Measurements from ENCODE around the gene AKR7A2. TPM values are rescaled to one million over a fixed set of nuclear protein-coding genes. Genes with fewer than 3 reads are reported as not detected.

Gene AKR7A2
- polyA plus RNA-seq, 3 donors, result 66.5 to 97.1 (median 94.6) TPM

DNA sequence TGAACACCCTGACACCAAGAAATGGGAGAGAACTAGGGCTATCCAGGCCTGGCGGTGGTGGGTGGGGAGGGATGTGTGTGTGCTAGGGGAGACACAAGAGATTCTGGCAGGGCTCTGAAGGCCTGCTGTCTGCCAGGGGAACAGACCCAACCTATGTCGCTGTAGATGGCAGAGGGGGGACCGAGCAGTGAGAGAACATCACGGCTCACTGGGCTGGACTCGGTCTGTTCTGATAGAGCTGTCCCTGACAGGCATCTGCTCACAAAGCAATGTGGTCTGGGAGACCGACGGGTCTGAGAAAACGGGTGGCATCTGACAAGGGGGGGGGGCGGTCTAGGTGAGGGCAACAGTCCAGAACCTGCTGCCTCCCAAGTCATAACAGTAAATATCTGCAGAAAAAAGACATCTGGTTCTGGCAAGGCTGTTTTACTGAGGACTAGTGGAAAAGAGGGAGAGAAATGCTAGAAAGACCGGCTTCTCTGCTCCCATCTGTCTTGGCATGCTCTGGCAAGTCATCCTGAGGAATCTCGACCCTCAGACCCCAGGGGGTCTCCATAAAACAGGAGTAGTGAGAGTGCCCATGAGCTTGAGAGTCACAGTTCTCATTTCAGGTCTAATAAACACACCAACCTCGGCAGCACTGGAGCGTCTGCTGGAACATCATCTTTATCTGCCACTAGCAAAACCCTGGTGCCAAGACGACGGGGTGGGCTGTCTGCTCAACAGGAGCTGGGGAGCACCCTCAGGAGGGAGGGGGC, 36.7 kb upstream of the AKR7A2 start:
- DNase-seq (ENCODE audit: extremely low read depth in 1 of 11, low read depth in 9 of 11, low spot score in 4 of 11), result no peak

DNA sequence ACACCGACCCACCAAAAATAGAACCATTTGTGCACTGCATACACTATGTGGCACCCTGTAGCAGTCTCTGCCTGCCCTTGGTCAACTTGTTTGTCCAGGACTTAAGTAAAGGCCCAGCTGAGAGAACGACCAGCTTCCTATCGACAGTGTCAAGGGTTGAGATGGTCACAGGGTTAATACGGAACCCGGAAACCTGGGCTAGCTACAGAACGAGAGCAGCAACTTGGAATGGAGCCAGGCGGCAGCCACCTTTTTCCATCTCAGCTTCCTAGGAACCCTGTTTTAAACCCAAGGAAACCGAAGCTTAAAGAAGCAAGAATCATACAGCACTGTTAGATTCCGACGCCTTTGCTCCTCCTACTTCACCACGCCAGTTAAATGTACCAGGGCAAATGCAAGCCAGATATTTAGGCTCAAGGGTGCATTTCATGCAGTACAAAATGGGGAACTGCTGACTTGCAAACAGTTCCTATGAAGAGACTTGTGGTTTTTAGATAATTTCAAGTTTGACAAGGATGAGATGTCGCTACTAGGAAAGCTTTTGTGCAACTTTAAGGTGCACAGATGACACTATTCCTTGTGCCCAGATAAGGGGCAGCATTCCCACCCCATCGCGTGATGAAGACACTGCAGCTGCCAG, 35.7 kb upstream of the AKR7A2 start:
- DNase-seq (ENCODE audit: extremely low read depth in 1 of 11, low read depth in 9 of 11, low spot score in 4 of 11), result no peak

DNA sequence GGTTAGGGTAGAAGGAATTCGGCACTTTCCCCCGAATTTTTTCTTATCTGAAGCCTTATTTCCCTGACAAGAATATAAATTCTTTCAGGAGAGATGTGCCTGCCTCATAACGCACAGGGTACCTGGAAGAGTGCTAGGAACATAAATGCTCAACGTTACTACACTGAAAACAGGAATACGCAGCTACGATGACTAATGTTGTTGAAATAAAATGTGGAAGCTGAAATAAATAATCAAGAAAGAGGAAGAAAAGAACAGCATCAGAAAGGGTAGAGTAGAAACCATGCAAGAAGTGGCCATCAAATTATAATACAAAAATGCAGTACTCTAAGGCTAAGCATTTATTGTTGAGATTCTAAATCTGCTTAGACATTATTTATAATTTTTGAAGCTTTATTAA, 34.1 kb upstream of the AKR7A2 start:
- no peak for DNase-seq (ENCODE audit: extremely low read depth in 1 of 11, low read depth in 9 of 11, low spot score in 4 of 11)

DNA sequence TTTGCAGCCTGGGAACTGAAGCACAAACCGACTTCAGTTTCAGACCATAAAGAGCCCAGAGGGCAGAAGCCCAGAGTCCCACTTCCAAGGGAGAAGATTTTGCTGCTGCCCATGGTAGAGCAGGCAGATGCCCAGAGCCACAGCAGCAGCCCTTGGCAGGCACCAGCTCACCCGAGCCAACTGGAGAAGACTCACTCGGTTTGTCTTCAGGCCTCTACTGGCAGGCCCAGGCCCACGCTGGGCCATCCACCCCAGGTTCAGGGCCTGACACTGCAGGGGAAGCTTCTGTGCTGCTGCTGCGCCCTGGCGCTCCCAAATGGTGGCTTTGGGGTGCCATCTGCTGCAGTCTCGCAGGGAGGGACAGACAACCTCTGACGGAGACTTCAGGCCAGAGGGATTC, 33.4 kb upstream of the AKR7A2 start:
- no peak for DNase-seq (ENCODE audit: extremely low read depth in 1 of 11, low read depth in 9 of 11, low spot score in 4 of 11)

DNA sequence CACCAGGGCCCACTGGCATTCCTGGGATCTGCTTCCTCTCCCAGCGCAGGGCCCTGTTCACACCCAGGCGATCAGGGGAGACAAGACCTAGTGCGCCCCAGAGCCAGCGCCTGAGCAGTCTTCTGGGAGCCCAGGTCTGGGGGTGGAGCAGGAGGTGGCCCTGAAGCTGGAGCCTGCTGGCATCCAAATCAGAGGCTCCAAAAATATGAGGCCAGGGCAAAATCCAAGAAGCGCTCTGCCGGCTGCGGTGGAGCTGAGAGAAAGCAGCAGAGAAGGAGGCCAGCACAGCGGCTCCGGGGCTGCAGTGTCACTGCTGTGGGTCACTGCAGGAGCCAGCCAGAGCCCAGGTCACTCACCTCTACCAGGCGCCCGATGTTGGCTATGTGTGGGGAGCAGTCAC, 32.9 kb upstream of the AKR7A2 start:
- no peak for DNase-seq (ENCODE audit: extremely low read depth in 1 of 11, low read depth in 9 of 11, low spot score in 4 of 11)

DNA sequence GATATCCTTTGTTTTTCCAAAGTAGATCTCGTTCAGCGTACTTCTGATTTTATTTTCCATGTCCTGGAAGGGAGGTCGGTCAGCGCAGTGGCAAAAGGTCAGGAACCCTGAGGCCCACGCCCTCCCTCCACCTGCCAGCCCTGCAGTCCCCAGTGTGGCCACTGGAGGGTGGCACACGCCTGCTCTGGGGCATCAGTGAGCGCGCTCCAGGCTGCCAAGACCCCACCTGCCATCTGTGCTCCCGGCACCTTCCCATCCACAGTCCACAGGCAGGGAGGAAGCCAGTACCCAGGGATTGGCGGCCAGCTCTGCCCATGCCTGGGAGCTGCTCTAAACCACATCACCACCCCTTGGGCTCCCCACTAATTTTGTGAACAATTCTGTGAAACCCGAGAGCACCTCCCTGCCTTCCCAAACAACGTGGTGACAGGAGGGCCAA, 32.4 kb upstream of the AKR7A2 start:
- no peak for DNase-seq (ENCODE audit: extremely low read depth in 1 of 11, low read depth in 9 of 11, low spot score in 4 of 11)

DNA sequence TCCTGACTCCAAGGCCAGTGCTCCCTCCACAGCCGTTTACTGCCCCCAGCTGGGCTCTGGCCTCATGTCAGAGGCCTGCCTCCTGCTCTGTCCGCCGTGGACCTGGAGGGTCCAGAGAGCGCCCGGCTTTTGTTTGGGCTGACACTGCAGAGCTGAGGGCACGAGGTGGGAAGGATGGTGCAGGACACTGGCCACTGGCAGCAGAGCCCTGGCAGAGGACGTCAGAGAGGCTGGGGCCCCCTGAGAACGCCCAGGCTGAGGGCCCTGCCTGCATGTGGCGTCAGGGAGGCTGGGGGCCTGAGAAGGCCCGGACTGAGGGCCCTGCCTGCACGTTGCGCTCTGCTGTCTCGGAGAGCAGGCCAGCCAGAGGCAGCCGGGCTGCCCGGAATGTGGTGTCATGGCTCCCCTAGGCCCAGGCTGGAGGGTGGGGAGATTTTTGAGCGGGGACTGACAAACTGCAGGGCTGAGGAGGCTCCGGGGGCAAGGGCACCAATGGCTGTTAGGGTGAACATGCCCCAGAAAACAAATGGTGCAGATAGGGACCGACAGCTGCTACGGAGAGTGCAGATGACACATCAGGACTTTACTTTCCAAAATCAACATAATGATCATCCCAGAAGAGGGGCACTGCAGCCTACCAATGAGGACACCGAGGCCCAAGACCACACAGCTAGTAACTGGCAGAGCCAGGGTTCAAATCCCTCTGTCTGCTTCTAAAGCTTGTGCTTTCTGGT, 31.8 kb upstream of the AKR7A2 start:
- DNase-seq (ENCODE audit: extremely low read depth in 1 of 11, low read depth in 9 of 11, low spot score in 4 of 11), result no peak

DNA sequence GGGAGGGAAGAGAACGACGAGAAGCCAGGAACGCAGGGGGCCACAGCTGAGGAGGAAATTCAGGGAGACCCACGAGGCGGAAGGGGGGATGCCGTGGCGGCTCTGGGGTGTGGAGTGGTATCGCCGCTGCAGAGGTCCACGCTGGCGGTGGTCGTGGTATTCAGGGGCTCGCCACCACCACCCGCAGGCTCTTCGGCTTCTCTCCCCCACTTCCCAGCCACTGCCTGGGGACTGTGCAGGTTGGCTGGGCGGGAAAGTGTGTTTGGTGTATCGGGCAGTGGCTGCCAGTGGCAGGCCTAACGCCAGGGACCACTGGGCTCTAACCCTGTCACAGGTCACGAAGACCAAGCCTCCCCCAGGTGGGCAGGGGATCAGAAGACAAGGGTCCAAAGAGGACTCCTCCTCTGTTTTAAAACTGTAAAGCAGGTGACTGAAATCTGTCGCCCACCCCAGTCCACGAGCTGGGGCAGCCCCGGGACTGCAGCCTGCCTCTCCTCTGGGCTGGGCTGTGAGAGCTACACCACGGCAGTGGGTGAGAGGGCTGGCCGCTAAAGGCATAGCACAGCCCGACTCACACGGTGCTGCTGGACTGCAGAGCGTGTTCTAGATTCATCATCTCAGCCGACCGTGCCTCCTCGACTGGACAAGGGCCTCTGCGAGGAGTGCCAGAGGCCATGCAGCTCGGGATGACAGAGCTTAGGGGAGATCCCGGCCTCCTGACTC, 31.1 kb upstream of the AKR7A2 start:
- no peak for DNase-seq (ENCODE audit: extremely low read depth in 1 of 11, low read depth in 9 of 11, low spot score in 4 of 11)

DNA sequence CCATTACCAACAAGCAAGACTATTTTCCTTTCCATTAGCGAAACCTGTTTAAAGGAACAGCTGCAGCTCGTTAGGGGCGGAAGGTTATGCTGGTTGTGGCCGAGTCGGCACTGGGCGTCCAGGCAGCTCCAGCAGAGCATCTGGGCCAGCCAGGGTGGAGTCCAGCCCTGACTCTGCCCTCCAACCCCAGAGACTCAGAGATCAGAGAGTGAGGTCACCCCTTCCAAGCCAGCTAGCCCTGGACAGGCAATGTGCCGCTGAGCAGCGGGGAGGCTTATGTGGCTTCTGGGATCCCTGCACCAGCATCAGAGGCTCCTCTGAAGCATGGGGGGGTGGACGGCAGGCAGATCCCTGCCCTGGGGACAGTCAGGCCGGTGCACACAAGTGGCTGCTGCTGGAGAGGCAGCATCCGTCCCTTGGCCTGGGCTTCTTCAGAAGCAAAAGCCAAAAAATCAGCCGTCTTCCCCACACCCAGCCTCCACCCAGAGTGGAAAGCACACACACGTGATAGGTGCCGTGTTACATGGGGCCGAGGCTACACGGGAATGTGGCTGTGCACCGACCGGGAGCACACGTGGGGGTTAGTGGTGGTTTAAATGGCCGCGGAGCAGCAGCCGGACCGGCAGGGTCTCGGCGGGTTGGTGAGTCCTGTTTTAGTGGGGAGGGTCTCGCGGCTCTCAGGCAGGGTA, 30.3 kb upstream of the AKR7A2 start:
- no peak for DNase-seq (ENCODE audit: extremely low read depth in 1 of 11, low read depth in 9 of 11, low spot score in 4 of 11)

DNA sequence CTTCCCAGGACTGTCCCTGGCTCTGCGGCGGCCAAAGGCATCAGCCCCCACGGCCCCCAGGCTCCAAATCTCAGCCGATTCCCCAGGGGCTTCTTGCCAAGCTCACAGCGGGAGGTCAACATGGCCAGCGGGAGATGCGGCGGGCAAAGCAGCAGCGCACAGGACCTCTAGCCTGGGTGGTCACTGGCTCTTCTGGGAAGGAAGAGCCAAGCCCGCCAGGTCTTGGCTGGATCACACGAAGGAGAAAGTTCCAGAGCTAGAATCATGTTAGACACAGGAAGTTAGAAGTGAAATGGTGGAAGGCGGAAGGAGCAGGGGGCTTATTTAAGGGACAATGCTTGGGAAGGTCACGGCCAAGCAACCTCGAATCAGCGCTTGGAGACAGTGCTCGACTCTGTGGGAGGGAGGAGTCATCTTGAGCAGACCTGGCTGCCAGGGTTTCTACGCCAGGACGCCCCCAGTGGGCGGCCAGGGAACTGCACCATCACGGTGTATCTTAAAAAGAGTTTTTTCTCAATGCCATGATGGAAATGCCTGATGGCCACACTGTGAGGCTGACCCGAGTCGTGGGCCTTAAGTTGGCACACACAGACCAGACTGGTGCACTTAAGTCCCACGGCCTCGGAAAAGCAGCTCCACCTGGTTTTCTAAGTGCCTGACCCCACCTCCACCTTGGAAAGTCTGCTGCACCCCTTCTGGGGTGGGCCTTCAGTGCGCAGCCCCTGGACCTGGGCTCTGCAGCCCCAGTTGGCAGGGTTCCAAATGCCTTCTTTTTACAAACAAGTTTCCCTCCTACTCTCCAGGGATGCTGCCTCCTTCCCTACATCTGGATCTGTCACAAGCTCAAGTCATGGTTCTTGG, 29.5 kb upstream of the AKR7A2 start:
- peak in 8 of 11 donors; percentile 26 to 56 (median 45) for DNase-seq (ENCODE audit: extremely low read depth in 1 of 11, low read depth in 9 of 11, low spot score in 4 of 11)

DNA sequence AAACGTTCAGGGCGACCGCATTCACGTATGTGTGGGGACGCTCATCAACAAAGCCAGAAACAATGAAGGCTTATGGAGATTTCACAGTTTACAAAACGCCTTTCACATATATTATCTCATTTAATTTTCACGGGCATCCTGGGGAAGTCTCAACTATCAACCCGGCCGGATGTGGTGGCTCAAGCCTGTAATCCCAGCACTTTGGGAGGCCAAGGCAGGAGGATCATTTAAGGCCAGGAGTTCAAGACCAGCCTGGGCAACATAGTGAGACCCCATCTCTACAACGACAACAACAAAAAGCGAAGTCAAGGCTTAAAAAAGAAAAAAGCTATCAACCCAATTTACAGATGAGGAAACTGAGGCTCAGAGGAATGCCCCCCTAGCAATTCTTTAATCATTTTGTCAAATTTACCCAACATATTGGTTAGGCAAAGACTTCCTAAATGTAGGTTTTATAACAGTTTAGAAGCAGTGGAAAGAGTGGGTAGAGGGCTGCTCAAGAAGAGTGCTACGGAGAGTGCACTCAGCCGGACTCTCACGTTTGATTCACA, 28.5 kb upstream of the AKR7A2 start:
- DNase-seq (ENCODE audit: extremely low read depth in 1 of 11, low read depth in 9 of 11, low spot score in 4 of 11), result no peak

DNA sequence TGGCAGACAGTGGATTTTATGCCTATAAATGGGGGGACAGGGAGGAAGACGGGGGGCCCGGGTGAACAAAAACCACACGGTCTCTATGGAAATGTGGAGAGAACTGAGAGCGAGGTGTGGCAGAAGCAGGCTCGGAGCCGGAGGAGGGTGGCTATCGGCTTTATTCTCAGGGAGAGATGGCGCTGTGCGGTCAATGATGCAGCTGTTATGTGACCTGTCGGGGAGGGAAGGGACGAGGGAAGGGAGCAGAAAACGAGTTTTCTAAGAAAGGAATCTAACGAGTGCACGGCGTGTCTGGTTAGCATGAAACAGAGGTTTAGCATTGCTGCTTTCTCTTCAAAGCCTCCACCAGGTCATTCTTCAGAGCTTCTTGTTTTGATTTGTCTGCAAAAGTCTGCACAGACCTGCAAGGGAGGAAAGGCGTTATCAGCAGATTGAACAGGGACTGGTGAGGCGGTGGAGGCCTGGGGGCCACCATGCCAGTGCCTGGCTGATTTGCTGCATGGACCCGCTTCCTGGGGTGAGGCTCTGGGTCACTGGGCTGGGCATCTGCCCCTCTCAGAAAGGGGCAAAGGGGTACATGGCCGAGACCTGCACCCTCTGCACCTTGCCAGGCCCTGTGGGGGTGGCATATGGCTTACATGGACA, 27.4 kb upstream of the AKR7A2 start:
- no peak for DNase-seq (ENCODE audit: extremely low read depth in 1 of 11, low read depth in 9 of 11, low spot score in 4 of 11)

DNA sequence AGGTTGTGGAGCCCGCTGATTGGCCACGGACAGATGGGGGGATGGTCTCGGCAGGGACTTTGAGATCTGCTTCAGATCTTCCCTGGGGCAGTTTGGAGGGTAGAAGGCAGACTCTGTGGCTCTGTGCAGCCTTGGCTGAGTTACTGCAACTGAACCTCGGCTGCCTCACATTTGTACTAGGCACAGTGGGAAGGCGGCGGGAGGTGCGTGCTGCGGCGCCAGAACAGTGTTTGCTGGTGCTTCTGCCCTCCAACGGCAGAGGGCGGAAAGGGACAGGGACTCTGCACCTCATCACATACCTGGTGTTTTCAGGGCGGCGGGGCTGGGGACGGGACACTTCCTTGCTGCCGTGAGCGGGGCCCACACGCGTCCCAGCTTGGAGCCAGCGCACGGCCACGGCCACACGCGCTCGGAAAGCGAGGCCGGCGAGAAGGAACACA, 26.4 kb upstream of the AKR7A2 start:
- DNase-seq (ENCODE audit: extremely low read depth in 1 of 11, low read depth in 9 of 11, low spot score in 4 of 11), result no peak

DNA sequence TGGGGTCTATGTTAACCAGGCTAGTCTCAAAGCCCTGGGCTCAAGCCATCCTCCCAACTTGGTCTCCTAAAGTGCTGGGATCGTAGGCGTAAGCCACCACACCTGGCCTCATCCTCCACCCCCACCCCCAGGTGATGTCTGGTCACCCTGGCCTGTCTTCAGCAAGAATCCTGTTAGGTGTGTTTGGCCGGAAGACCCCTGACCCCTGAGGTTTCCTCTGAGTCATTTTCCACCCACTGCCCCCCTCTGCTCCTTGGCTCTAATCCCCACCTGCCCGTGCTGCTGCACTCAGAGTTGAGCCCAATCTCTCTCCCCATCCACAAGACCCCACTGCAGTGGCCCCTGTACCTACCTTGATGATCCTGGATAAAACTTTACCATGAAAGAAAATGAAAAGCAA, 25.3 kb upstream of the AKR7A2 start:
- DNase-seq (ENCODE audit: extremely low read depth in 1 of 11, low read depth in 9 of 11, low spot score in 4 of 11), result no peak

DNA sequence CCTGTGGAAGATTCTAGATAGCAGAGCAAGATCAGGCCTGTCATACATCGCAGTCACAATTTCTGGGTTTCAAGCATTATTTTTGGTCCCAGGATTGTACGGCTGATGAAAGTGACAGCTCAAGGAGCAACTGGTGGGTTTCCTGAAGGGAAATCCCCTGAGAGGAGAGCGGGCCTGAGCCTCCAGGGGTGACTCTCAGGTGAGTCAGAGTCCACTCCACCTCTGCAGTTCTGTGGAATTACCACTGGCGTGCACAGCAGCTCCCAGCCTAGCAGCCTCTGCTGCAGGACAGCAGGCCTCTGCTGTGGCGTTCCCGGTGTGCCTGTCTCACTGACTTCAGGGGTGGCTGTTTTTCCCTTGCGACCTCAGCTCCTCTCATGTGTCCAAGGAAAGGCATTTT, 24.6 kb upstream of the AKR7A2 start:
- DNase-seq (ENCODE audit: extremely low read depth in 1 of 11, low read depth in 9 of 11, low spot score in 4 of 11), result no peak

DNA sequence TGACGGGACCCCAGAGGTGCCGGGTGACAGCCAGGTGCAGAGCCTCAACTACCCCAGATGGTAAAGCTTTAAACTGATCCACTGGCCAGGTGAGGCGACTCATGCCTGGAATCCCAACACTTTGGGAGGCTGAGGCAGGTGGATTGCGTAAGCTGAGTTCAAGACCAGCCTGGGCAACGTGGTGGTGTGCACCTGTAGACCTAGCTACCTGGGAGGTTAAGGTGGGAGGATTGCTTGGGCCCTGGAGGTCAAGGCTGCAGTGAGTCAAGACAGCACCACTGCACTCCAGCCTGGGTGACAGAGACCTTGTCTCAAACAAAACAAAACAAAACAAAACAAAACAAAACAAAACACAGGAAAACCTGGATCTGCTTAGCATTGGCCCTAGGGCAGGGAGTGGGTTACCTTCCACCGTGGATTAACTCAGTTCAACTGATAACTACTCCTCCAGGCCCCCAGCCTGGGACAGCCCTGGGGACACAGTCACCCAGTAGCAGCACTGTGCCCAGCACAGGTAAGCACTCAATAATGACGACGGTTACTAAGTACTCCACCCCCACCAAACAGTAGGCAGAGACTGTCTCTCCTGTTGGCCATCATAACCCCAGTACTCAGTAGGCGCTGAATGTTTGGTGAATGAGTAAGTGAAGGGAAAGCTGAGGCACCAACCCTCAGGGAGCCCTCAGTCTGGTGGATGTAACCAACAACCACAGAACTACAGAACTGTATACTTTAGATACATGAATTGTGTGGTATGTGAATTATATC, 21.8 kb upstream of the AKR7A2 start:
- DNase-seq (ENCODE audit: extremely low read depth in 1 of 11, low read depth in 9 of 11, low spot score in 4 of 11), result no peak

DNA sequence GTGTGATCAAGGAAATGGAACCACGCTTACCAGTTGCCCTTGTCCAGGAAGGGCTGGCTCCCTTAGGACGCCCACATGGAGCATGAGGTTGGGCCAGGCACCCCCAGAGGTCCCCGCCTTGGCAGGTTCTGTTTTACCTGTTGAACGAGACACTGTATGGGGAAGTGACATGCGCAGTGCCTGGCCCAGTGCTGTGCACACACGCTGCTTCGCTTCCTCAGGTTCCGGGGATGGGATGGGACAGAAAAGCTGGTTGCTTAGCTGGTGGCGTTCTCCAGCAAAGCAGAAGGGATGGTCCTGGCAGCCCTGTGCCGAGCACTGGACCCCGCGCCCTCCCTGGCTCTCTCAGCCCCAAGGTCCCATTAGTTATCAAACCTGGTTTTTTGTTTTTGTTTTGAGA, 20.9 kb upstream of the AKR7A2 start:
- DNase-seq (ENCODE audit: extremely low read depth in 1 of 11, low read depth in 9 of 11, low spot score in 4 of 11), result no peak
